ENCODE results near the gene MT2A. TPM values are rescaled to one million over a fixed set of nuclear protein-coding genes. Genes with fewer than 3 reads are reported as not detected.

MT2A gene
- total RNA-seq, 2 donors from 2014 or later: 549 to 1,013 TPM

Other genes starting within 250 kb of the MT2A start
- gene AMFR, start 183.0 kb upstream of the MT2A start, total RNA-seq: 10 to 100 TPM; 46.5 to 86.2 TPM
- 100 to 1,000 TPM; 170 to 176 TPM for gene NUDT21, start 157.3 kb upstream of the MT2A start, total RNA-seq
- gene OGFOD1, start 157.0 kb upstream of the MT2A start, total RNA-seq: 10 to 100 TPM; 50.1 to 72.1 TPM
- 10 to 100 TPM in 1 of 2 donors, 1 to 10 TPM in 1; 6.6 to 10.6 TPM for gene BBS2, start 88.6 kb upstream of the MT2A start, total RNA-seq
- gene MT4, start 43.5 kb upstream of the MT2A start, total RNA-seq: not detected
- 1 to 10 TPM in 1 of 2 donors, under 1 TPM in 1; 0.70 to 4.2 TPM for gene MT3, start 19.1 kb upstream of the MT2A start, total RNA-seq
- 100 to 1,000 TPM in 1 of 2 donors, 10 to 100 TPM in 1; 58.5 to 148 TPM for gene MT1E, start 17.2 kb downstream of the MT2A start, total RNA-seq
- under 1 TPM in 1 of 2 donors, not detected in 1; 0.36 TPM for gene MT1M, start 24.1 kb downstream of the MT2A start, total RNA-seq
- gene MT1A, start 30.1 kb downstream of the MT2A start, total RNA-seq: 10 to 100 TPM in 1 of 2 donors, 1 to 10 TPM in 1; 6.3 to 22.4 TPM
- gene MT1B, start 43.3 kb downstream of the MT2A start, total RNA-seq: not detected
- gene MT1F, start 49.4 kb downstream of the MT2A start, total RNA-seq: 10 to 100 TPM; 11.1 to 19.9 TPM
- gene MT1G, start 59.5 kb downstream of the MT2A start, total RNA-seq: 1 to 10 TPM; 3.3 to 7.5 TPM
- not detected for gene MT1H, start 61.2 kb downstream of the MT2A start, total RNA-seq
- 10 to 100 TPM; 60.6 to 66.3 TPM for gene MT1X, start 73.9 kb downstream of the MT2A start, total RNA-seq
- gene NUP93, start 121.5 kb downstream of the MT2A start, total RNA-seq: 100 to 1,000 TPM; 111 to 171 TPM